B cell (primary cell): ENCODE results near the gene SUGCT.

Experiments
- CTCF ChIP-seq: fragments of 200-600 bp; IDR thresholded peaks from one replicate; pipeline ENCODE4 v1.8.0; 2022; ENCODE audit warnings: antibody characterized with exemption, mild to moderate bottlenecking
- EZH2 ChIP-seq: IDR thresholded peaks from 2 replicates; pipeline ENCODE4 v1.6.1; 2012; ENCODE audit warnings: borderline replicate concordance, low read depth, mild to moderate bottlenecking, moderate library complexity, low read length; ENCODE audit not compliant: insufficient read depth, poor library complexity, severe bottlenecking

- no peak for TF ChIP-seq CTCF
- TF ChIP-seq EZH2, result no peak
These were observed 740.0 kb downstream of the SUGCT start for GRCh38 chr7:40874756-40875155.
